Aorta (tissue), 5 donors: ENCODE data around the gene BMP10. TPM values are rescaled to one million over a fixed set of nuclear protein-coding genes. Genes with fewer than 3 reads are reported as not detected.
A peak's percentile ranks its signal among the peaks of the same experiment; 100 is the strongest.

Source experiments
- ATAC-seq: fragments of 200-7000 bp; cut with Tn5 transposase; one replicate; pipeline ENCODE4 v1.9.1; 2022; ENCODE audit warnings: moderate library complexity; ENCODE audit not compliant: low FRiP score
- DNase-seq, 2 donors: peaks; one replicate each; pipeline ENCODE4 v3.0.0-alpha.2; 2020
- H3K27ac ChIP-seq, 2 donors: one replicate each; pipeline ENCODE4 v1.5.1; 2013; ENCODE audit warnings: low read length in 2 of 2, mild to moderate bottlenecking in 2 of 2, moderate library complexity in 2 of 2, control low read depth in 1 of 2, inconsistent platforms in 1 of 2, low read depth in 1 of 2
- H3K27me3 ChIP-seq, 2 donors: one replicate each; pipeline ENCODE4 v1.6.1; 2013; ENCODE audit warnings: control low read depth in 1 of 2, low read length in 1 of 2, mild to moderate bottlenecking in 1 of 2, moderate library complexity in 1 of 2; ENCODE audit not compliant: insufficient read depth in 2 of 2, control insufficient read depth in 1 of 2
- H3K36me3 ChIP-seq, 2 donors: one replicate each; pipeline ENCODE4 v1.6.1; 2013; ENCODE audit warnings: control low read depth in 1 of 2, low read length in 1 of 2, mild to moderate bottlenecking in 1 of 2; ENCODE audit not compliant: insufficient read depth in 2 of 2, control insufficient read depth in 1 of 2
- H3K4me1 ChIP-seq, 2 donors: one replicate each; pipeline ENCODE4 v1.6.1; 2013; ENCODE audit warnings: low read length in 2 of 2, control low read depth in 1 of 2, mild to moderate bottlenecking in 1 of 2, moderate library complexity in 1 of 2; ENCODE audit not compliant: insufficient read depth in 2 of 2, control insufficient read depth in 1 of 2
- H3K4me3 ChIP-seq, 2 donors: one replicate each; pipeline ENCODE4 v1.5.1; 2013; ENCODE audit warnings: low read length in 2 of 2, control low read depth in 1 of 2, mild to moderate bottlenecking in 1 of 2
- H3K9me3 ChIP-seq: one replicate; pipeline ENCODE4 v1.6.1; 2013; ENCODE audit warnings: mild to moderate bottlenecking, low read length; ENCODE audit not compliant: control insufficient read depth
- WGBS, 2 donors: extraction: QIAGEN DNeasy Blood & Tissue Kit; methylation state at CpG; one replicate each; pipeline ENCODE4 v1.1.7; 2013; 5-methylcytosine and 5-hydroxymethylcytosine counted together
- intact Hi-C, 2 donors: fragments of 100-400 bp; cut with DNase I; formaldehyde crosslinking; loops; one replicate each; pipeline versions ENCODE4 v1.14.2 to v1.15.0; 2022
- polyA plus RNA-seq, 2 donors: library from polyadenylated mRNA; stranded (reverse); fragments of 200-250 nt; gene quantifications; one replicate each; pipeline ENCODE4 v1.2.3, GENCODE V29; 2013
- total RNA-seq, 2 donors: library from RNA; stranded (reverse); fragmentation: NEBNext Ultra II Directional; extraction: Animal tissue kit (Norgen Biotek cat#: 25700); gene quantifications; one replicate each; pipeline ENCODE4 v1.2.1, GENCODE V29; 2021
- donor health status: healthy with polysubstance abuse.
- donor health status: Bipolar disorder and iron deficiency.
- donor health status: DM: no; HTN: no; CAD: no.
- donor health status: DM: no; HTN: no; CAD: no.
- donor health status: DM: yes; HTN: yes; CAD: no.

Gene BMP10
- total and polyA plus RNA-seq, 4 donors: not detected

GRCh38 chr2:68828887-68829708 lies 42.1 kb downstream of the BMP10 start:
- peak; percentile 89 for ATAC-seq
- peak overlapping the region; percentile 59 to 88 for H3K27ac ChIP-seq
- H3K4me1 ChIP-seq: peaks cover 6 to 9% of the 10 kb centered on the region in 2 donors
- 0% methylated on average over 10 of the region's 10 CpGs for WGBS, 2 donors
- no peaks in the 10 kb centered on the region for H3K9me3 ChIP-seq
- no peaks in the 10 kb centered on the region for H3K36me3 ChIP-seq
- no peak overlapping the region for H3K4me3 ChIP-seq
- no peaks in the 10 kb centered on the region for H3K27me3 ChIP-seq
- peak; percentile 98 to 99 for DNase-seq
- intact Hi-C loops: loop anchor here (5.0 to 10.0 kb wide), 2 partner anchors 57 to 574 kb away; partner anchors contain the start of gene PPP3R1 (in 1 of the 2)

- DNase-seq (no peak), ATAC-seq (no peak)
- Histone ChIP-seq H3K27me3 (no peaks in the 10 kb centered on the region), H3K9me3 (no peaks in the 10 kb centered on the region), H3K4me3 (no peak overlapping the region), H3K4me1 (peaks cover 6 to 9% of the 10 kb centered on the region in 2 donors), H3K27ac (no peak overlapping the region), H3K36me3 (no peaks in the 10 kb centered on the region)
- 79 to 96% methylated on average over 4 of the region's 4 CpGs for WGBS, 2 donors
- intact Hi-C loops: loop anchor here (5.0 to 10.0 kb wide), 2 partner anchors 55 to 573 kb away; partner anchors contain the start of gene PPP3R1 (in 1 of the 2)
Measured at GRCh38 chr2:68827666-68828065, 43.5 kb downstream of the BMP10 start.

GRCh38 chr2:68825866-68826265 lies 45.3 kb downstream of the BMP10 start:
- no peak overlapping the region for H3K4me3 ChIP-seq
- no peaks in the 10 kb centered on the region for H3K9me3 ChIP-seq
- ATAC-seq (no peak), DNase-seq (peak in 1 of 2 donors; percentile 52)
- no peaks in the 10 kb centered on the region for H3K36me3 ChIP-seq
- intact Hi-C loops: loop anchor here (5.0 to 10.0 kb wide), 2 partner anchors 54 to 571 kb away; partner anchors contain the start of gene PPP3R1 (in 1 of the 2)
- 89 to 91% methylated on average over 5 of the region's 5 CpGs for WGBS, 2 donors
- H3K27ac ChIP-seq: no peak overlapping the region
- no peaks in the 10 kb centered on the region for H3K27me3 ChIP-seq
- H3K4me1 ChIP-seq: peaks cover 3 to 9% of the 10 kb centered on the region in 2 donors

- Histone ChIP-seq H3K9me3 (no peaks in the 10 kb centered on the region), H3K4me3 (no peak overlapping the region)
- 33 to 38% methylated on average over 2 of the region's 2 CpGs for WGBS, 2 donors
Measured at GRCh38 chr2:68824831-68825230, 46.4 kb downstream of the BMP10 start.

GRCh38 chr2:68822207-68822872 lies 48.9 kb downstream of the BMP10 start:
- no peaks in the 10 kb centered on the region for H3K9me3 ChIP-seq
- ATAC-seq: peak; percentile 15
- H3K27me3 ChIP-seq: no peaks in the 10 kb centered on the region
- WGBS, 2 donors: 26 to 39% methylated on average over 15 of the region's 15 CpGs
- H3K4me3 ChIP-seq: no peak overlapping the region
- peaks cover 0 to 5% of the 10 kb centered on the region in 2 donors for H3K4me1 ChIP-seq
- intact Hi-C loops: loop anchor here in 1 of 2 donors (10.0 kb wide), 1 partner anchor 568 kb away; the partner anchor contains the start of gene PPP3R1
- no peak for DNase-seq
- H3K27ac ChIP-seq: peak overlapping the region in 1 of 2 donors; percentile 68
- H3K36me3 ChIP-seq: no peaks in the 10 kb centered on the region

More at GRCh38 chr2:68824831-68825230, 46.4 kb downstream of the BMP10 start:
- no peak overlapping the region for H3K27ac ChIP-seq
- H3K27me3 ChIP-seq: no peaks in the 10 kb centered on the region
- ATAC-seq: no peak
- peaks cover 3 to 9% of the 10 kb centered on the region in 2 donors for H3K4me1 ChIP-seq
- intact Hi-C loops: loop anchor here (5.0 to 10.0 kb wide), 2 partner anchors 53 to 570 kb away; partner anchors contain the start of gene PPP3R1 (in 1 of the 2)
- peak; percentile 45 to 80 for DNase-seq
- no peaks in the 10 kb centered on the region for H3K36me3 ChIP-seq

- H3K36me3 ChIP-seq: no peaks in the 10 kb centered on the region
- no peaks in the 10 kb centered on the region for H3K27me3 ChIP-seq
- H3K9me3 ChIP-seq: no peaks in the 10 kb centered on the region
- ATAC-seq (no peak), DNase-seq (no peak)
- 24 to 43% methylated on average over 6 of the region's 6 CpGs for WGBS, 2 donors
- intact Hi-C loops: no loop called here
- H3K4me1 ChIP-seq: peaks cover 0 to under 1% of the 10 kb centered on the region in 2 donors
- no peak overlapping the region for H3K4me3 ChIP-seq
- no peak overlapping the region for H3K27ac ChIP-seq
Measured at GRCh38 chr2:68819556-68819955, 51.6 kb downstream of the BMP10 start.

- H3K36me3 ChIP-seq: no peaks in the 10 kb centered on the region
- no peaks in the 10 kb centered on the region for H3K9me3 ChIP-seq
- H3K27ac ChIP-seq: no peak overlapping the region
- intact Hi-C loops: no loop called here
- H3K4me1 ChIP-seq: no peaks in the 10 kb centered on the region
- no peak overlapping the region for H3K4me3 ChIP-seq
- DNase-seq (no peak), ATAC-seq (no peak)
- no peaks in the 10 kb centered on the region for H3K27me3 ChIP-seq
Measured at GRCh38 chr2:68817306-68817705, 53.9 kb downstream of the BMP10 start.
